PC-3 (cell line): ENCODE measurements around the gene NFE2. TPM values are rescaled to one million over a fixed set of nuclear protein-coding genes. Genes with fewer than 3 reads are reported as not detected.

Experiments used
- ATAC-seq: fragments of 200-7000 bp; cut with Tn5 transposase; 2 replicates; pipeline ENCODE4 v1.9.1; 2020; ENCODE audit warnings: mild to moderate bottlenecking, moderate library complexity
- BruUV-seq: library from RNA; stranded (reverse); fragments of 400-500 nt; replicated peaks from 2 replicates; lab custom pipeline; 2021; lab: Mats Ljungman, UMichigan
- CTCF ChIA-PET: fragments of 300-600 bp; sonication (Branson Sonifier 250); formaldehyde crosslinking; loops from one replicate; lab custom pipeline; 2022; ENCODE audit warnings: antibody characterized with exemption; lab: Charles Lee
- POLR2A ChIA-PET: fragments of 300-600 bp; sonication (Branson Sonifier 250); formaldehyde crosslinking; loops from one replicate; lab custom pipeline; 2022; ENCODE audit warnings: antibody characterized with exemption; ENCODE audit not compliant: unreplicated experiment; lab: Charles Lee
- DNase-seq: peaks from one replicate; pipeline ENCODE4 v3.0.0-alpha.2; 2015
- H2AFZ ChIP-seq: fragments of 300-600 bp; sonication (generic); 2 replicates; pipeline ENCODE4 v1.6.0; 2016; ENCODE audit warnings: antibody characterized with exemption, low read length
- H3F3A ChIP-seq: fragments of 300-600 bp; sonication (generic); one replicate; pipeline ENCODE4 v1.6.0; 2017; ENCODE audit warnings: antibody characterized with exemption, low read length, control low read depth, mild to moderate bottlenecking; ENCODE audit not compliant: unreplicated experiment
- H3K27ac ChIP-seq: fragments of 300-600 bp; sonication (generic); 2 replicates; pipeline ENCODE4 v1.5.1; 2016; ENCODE audit warnings: mild to moderate bottlenecking, low read length
- H3K27me3 ChIP-seq: fragments of 300-600 bp; sonication (generic); 2 replicates; pipeline ENCODE4 v1.6.1; 2016; ENCODE audit warnings: low read length, mixed read lengths
- H3K36me3 ChIP-seq: fragments of 300-600 bp; sonication (generic); 2 replicates; pipeline ENCODE4 v1.6.1; 2016; ENCODE audit warnings: low read depth, mixed run types, low read length, mixed read lengths
- H3K4me1 ChIP-seq: fragments of 300-600 bp; sonication (generic); 2 replicates; pipeline ENCODE4 v1.5.1; 2016; ENCODE audit warnings: low read length; ENCODE audit not compliant: insufficient read depth
- H3K4me2 ChIP-seq: fragments of 300-600 bp; sonication (generic); 2 replicates; pipeline ENCODE4 v1.6.0; 2016; ENCODE audit warnings: low read length
- H3K4me3 ChIP-seq: fragments of 300-600 bp; sonication (generic); 2 replicates; pipeline ENCODE4 v1.5.1; 2016; ENCODE audit warnings: mild to moderate bottlenecking, low read length, mixed read lengths
- H3K79me2 ChIP-seq: fragments of 300-600 bp; sonication (generic); 2 replicates; pipeline ENCODE4 v1.6.1; 2017; ENCODE audit warnings: low read length, mixed read lengths
- H3K9ac ChIP-seq: fragments of 300-600 bp; sonication (generic); 2 replicates; pipeline ENCODE4 v1.6.0; 2016; ENCODE audit warnings: mild to moderate bottlenecking, low read length
- H3K9me2 ChIP-seq: fragments of 300-600 bp; sonication (generic); replicated peaks from 2 replicates; pipeline ENCODE4 v1.6.1; 2016; ENCODE audit warnings: mixed run types, low read length, mixed read lengths
- H3K9me3 ChIP-seq: fragments of 300-600 bp; sonication (generic); 2 replicates; pipeline ENCODE4 v1.6.1; 2016; ENCODE audit warnings: low read length, mixed read lengths
- H4K20me1 ChIP-seq: fragments of 300-600 bp; sonication (generic); 2 replicates; pipeline ENCODE4 v1.6.1; 2016; ENCODE audit warnings: low read length, mixed read lengths
- EZH2 ChIP-seq: fragments of 300-600 bp; sonication (generic); IDR thresholded peaks from one replicate; pipeline ENCODE4 v1.6.1; 2017; ENCODE audit warnings: antibody characterized with exemption, mild to moderate bottlenecking, low read length; ENCODE audit not compliant: unreplicated experiment
- EZH2phosphoT487 ChIP-seq: fragments of 300-600 bp; sonication (generic); IDR thresholded peaks from 2 replicates; pipeline ENCODE4 v1.6.1; 2018; ENCODE audit warnings: mild to moderate bottlenecking, antibody characterized with exemption, low read length, borderline replicate concordance
- intact Hi-C: fragments of 100-400 bp; cut with micrococcal nuclease; formaldehyde crosslinking; loops from 2 replicates; pipeline ENCODE4 v1.9.0; 2023
- total RNA-seq: library from RNA; depleted of rRNA; stranded (reverse); fragments of >200 nt; gene quantifications from 2 replicates; pipeline ENCODE4 v1.2.3, GENCODE V29; 2014
- TF ChIP-seq, protein P1 (sequence below): fragments of 300-600 bp; sonication (generic); conservative IDR thresholded peaks from 2 replicates; pipeline ENCODE4 v1.5.1; 2017; ENCODE audit warnings: antibody characterized with exemption, low read depth, mild to moderate bottlenecking, low read length

NFE2 gene
- total RNA-seq, 1 experiment from 2014 or later = 0.26 TPM

DNA sequence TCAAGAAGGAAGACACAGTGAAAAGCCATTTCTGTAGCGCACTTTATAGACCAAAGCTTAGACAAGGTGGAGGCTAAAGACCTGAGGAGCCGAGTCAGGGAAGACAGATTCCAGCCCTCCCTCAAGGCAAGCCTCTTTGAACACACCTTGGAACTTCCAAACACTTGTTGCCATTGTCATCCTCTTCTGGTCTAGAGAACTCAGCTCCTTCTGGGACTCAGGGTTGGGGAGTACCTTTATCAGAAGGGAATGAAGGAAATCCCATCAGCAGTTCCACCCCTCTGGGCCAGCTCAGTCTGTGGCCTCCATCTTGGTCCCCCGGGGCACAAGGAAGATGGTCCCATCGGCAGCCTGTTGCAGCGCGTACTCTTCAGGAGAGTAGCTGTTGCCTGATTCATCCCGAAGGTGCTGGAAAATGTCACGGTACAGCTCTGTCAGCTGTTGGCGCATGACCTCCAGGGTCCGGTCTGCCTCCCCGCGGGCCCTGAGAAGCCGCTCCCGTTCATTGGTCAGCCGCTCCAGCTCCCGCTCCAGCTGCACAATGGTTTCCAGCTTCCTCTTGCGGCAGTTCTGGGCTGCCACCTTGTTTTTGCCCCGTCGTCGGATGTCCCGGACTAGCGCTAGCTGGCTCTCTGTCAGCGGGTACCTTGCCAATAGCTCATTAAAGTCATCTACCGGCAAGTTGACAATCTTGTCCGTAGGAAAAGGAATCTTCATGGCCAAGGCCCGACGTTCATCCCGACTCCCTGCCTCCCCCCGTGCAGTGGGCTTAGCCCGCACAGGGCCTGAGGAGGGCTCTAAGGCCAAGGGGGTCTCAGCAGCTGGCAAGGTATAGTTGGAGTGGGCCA, 8.5 kb downstream of the NFE2 start:
- no peak overlapping the region for H2AFZ ChIP-seq
- H4K20me1 ChIP-seq = peaks cover 10% of the 10 kb centered on the region
- DNase-seq = no peak
- no peak for ATAC-seq
- intact Hi-C loops = no loop called here
- no peak overlapping the region for H3K4me3 ChIP-seq
- H3K9ac ChIP-seq = no peak overlapping the region
- no peaks in the 10 kb centered on the region for H3K79me2 ChIP-seq
- no peak overlapping the region for H3K27ac ChIP-seq
- H3K4me1 ChIP-seq = no peaks in the 10 kb centered on the region
- H3K27me3 ChIP-seq = no peaks in the 10 kb centered on the region
- peaks cover 7% of the 10 kb centered on the region for H3K36me3 ChIP-seq
- no TSS peak for BruUV-seq
- ChIA-PET POLR2A (interaction anchor here (0.7 to 1.1 kb wide), 2 partner anchors 33 to 67 kb away, joined by 4 to 6 read pairs; partner anchors contain the start of gene COPZ1), CTCF (interaction anchor here (0.5 kb wide), 1 partner anchor 43 kb away, joined by 5 read pairs; no protein-coding TSS in a partner anchor)
- no peak overlapping the region for H3K4me2 ChIP-seq
- peaks cover 10% of the 10 kb centered on the region for H3F3A ChIP-seq
- TF ChIP-seq, protein P1, sequence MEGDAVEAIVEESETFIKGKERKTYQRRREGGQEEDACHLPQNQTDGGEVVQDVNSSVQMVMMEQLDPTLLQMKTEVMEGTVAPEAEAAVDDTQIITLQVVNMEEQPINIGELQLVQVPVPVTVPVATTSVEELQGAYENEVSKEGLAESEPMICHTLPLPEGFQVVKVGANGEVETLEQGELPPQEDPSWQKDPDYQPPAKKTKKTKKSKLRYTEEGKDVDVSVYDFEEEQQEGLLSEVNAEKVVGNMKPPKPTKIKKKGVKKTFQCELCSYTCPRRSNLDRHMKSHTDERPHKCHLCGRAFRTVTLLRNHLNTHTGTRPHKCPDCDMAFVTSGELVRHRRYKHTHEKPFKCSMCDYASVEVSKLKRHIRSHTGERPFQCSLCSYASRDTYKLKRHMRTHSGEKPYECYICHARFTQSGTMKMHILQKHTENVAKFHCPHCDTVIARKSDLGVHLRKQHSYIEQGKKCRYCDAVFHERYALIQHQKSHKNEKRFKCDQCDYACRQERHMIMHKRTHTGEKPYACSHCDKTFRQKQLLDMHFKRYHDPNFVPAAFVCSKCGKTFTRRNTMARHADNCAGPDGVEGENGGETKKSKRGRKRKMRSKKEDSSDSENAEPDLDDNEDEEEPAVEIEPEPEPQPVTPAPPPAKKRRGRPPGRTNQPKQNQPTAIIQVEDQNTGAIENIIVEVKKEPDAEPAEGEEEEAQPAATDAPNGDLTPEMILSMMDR = no peak
- no peaks in the 10 kb centered on the region for H3K9me3 ChIP-seq
- no peaks in the 10 kb centered on the region for H3K9me2 ChIP-seq

- CTCF ChIA-PET = interaction anchor here (0.8 kb wide), 2 partner anchors 37 to 71 kb away, joined by 3 to 12 read pairs; partner anchors contain the start of gene COPZ1
- H3K27me3 ChIP-seq = no peaks in the 10 kb centered on the region
- TF ChIP-seq EZH2phosphoT487 (no peak), EZH2 (no peak)
- TF ChIP-seq, protein P1 = no peak
- H2AFZ ChIP-seq = no peak overlapping the region
- peaks cover 26% of the 10 kb centered on the region for H3K79me2 ChIP-seq
- DNase-seq (no peak), ATAC-seq (no peak; the same call in 1 of the 2 replicates)
- no peaks in the 10 kb centered on the region for H3K9me3 ChIP-seq
- no peak overlapping the region for H3K27ac ChIP-seq
- H3K9me2 ChIP-seq = no peaks in the 10 kb centered on the region
- intact Hi-C loops = no loop called here
- peaks cover 16% of the 10 kb centered on the region for H3K4me1 ChIP-seq
- no peak overlapping the region for H3K4me2 ChIP-seq
- H3K36me3 ChIP-seq = peaks cover 48% of the 10 kb centered on the region
- BruUV-seq = no TSS peak
- H3K9ac ChIP-seq = no peak overlapping the region
- H3F3A ChIP-seq = peaks cover 40% of the 10 kb centered on the region
- no peak overlapping the region for H3K4me3 ChIP-seq
- POLR2A ChIA-PET = interaction anchor here (0.6 kb wide), 1 partner anchor 50 kb away, joined by 3 read pairs; no protein-coding TSS in a partner anchor
- peaks cover 54% of the 10 kb centered on the region for H4K20me1 ChIP-seq
Observed at GRCh38 chr12:54287261-54288157, 13.3 kb downstream of the NFE2 start.
